Upper lobe of left lung (tissue), 4 donors: ENCODE data around the gene DMAC2L.

Source experiments
- POLR2A ChIP-seq, 4 donors: fragments of 450-650 bp; IDR thresholded peaks; one replicate each; pipeline ENCODE4 v1.5.1; 2016 to 2017; ENCODE audit warnings: antibody characterized with exemption in 4 of 4, mild to moderate bottlenecking in 2 of 4
- TF ChIP-seq, protein P1 (sequence below), 6 experiments: fragments of 450-650 bp in 4 of 6; fragments of 200-600 bp in 2 of 6; sonication (generic) in 2 of 6; IDR thresholded peaks; one replicate each; pipeline ENCODE4 v1.5.1; 2016 to 2019; ENCODE audit warnings: antibody characterized with exemption in 6 of 6

- TF ChIP-seq, protein P1, sequence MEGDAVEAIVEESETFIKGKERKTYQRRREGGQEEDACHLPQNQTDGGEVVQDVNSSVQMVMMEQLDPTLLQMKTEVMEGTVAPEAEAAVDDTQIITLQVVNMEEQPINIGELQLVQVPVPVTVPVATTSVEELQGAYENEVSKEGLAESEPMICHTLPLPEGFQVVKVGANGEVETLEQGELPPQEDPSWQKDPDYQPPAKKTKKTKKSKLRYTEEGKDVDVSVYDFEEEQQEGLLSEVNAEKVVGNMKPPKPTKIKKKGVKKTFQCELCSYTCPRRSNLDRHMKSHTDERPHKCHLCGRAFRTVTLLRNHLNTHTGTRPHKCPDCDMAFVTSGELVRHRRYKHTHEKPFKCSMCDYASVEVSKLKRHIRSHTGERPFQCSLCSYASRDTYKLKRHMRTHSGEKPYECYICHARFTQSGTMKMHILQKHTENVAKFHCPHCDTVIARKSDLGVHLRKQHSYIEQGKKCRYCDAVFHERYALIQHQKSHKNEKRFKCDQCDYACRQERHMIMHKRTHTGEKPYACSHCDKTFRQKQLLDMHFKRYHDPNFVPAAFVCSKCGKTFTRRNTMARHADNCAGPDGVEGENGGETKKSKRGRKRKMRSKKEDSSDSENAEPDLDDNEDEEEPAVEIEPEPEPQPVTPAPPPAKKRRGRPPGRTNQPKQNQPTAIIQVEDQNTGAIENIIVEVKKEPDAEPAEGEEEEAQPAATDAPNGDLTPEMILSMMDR (IDR thresholded peaks at IDR 0.05), result no peak
- TF ChIP-seq POLR2A (IDR thresholded peaks at IDR 0.05), result no peak
These were observed 32.1 kb downstream of the DMAC2L start for GRCh38 chr14:50344116-50344775.
